Adrenal gland (tissue), 12 donors: Measurements from ENCODE around the gene CMTR1. TPM values are rescaled to one million over a fixed set of nuclear protein-coding genes. Genes with fewer than 3 reads are reported as not detected.
A peak's percentile ranks its signal among the peaks of the same experiment; 100 is the strongest.

Source experiments
- DNase-seq, 7 donors: peaks; one replicate each; pipeline ENCODE4 v3.0.0-alpha.2; 2019 to 2020
- H3K27ac ChIP-seq, 5 donors: fragments of 200-600 bp; sonication (generic) in 4 of 5; 1 replicate in 3 of 5; 2 replicates in 2 of 5; pipeline versions ENCODE4 v1.5.1 to v1.8.0; 2016 to 2020; ENCODE audit warnings: mild to moderate bottlenecking in 1 of 5
- H3K27me3 ChIP-seq: fragments of 200-600 bp; 2 replicates; pipeline ENCODE4 v1.8.0; 2021
- H3K36me3 ChIP-seq, 2 donors: fragments of 200-600 bp; replicated peaks in 1 of 2; 1 replicate in 1 of 2; 2 replicates in 1 of 2; pipeline versions ENCODE4 v1.5.1 to v1.8.0; 2018 to 2022
- H3K4me1 ChIP-seq, 2 donors: fragments of 200-600 bp; replicated peaks in 1 of 2; 1 replicate in 1 of 2; 2 replicates in 1 of 2; pipeline versions ENCODE4 v1.5.1 to v1.8.0; 2018 to 2021
- H3K4me3 ChIP-seq, 4 donors: fragments of 200-600 bp; sonication (generic) in 3 of 4; one replicate each; pipeline ENCODE4 v1.5.1; 2016 to 2018
- H3K9me3 ChIP-seq, 3 donors: fragments of 200-600 bp; sonication (generic) in 1 of 3; replicated peaks in 1 of 3; 1 replicate in 2 of 3; 2 replicates in 1 of 3; pipeline versions ENCODE4 v1.5.1 to v1.8.0; 2016 to 2021
- CTCF ChIP-seq, 6 experiments: fragments of 450-650 bp in 4 of 6; fragments of 200-600 bp in 2 of 6; sonication (generic) in 1 of 6; IDR thresholded peaks; 1 replicate in 5 of 6; 2 replicates in 1 of 6; pipeline versions ENCODE4 v1.5.1 to v1.8.0; 2016 to 2021; ENCODE audit warnings: antibody characterized with exemption in 6 of 6, mild to moderate bottlenecking in 2 of 6, moderate library complexity in 1 of 6
- POLR2A ChIP-seq, 2 donors: fragments of 450-650 bp; IDR thresholded peaks; one replicate each; pipeline ENCODE4 v1.6.1; 2017; ENCODE audit warnings: antibody characterized with exemption in 2 of 2, mild to moderate bottlenecking in 2 of 2, moderate library complexity in 1 of 2
- WGBS, 4 donors: extraction: QIAGEN DNeasy Blood & Tissue Kit in 2 of 4; methylation state at CpG; one replicate each; pipeline versions ENCODE4 v1.1.5 to v1.1.7; 2013 to 2017; 5-methylcytosine and 5-hydroxymethylcytosine counted together
- intact Hi-C, 2 donors: fragments of 100-400 bp; cut with DNase I; formaldehyde crosslinking; loops; one replicate each; pipeline versions ENCODE4 v1.14.1 to v1.15.0; 2022 to 2023
- polyA plus RNA-seq, 3 donors: library from polyadenylated mRNA; stranded (reverse); fragments of 200-250 nt in 2 of 3; fragments of 350-450 nt in 1 of 3; fragmentation: Illumina TruSeq in 1 of 3; extraction: RNeasy Lipid Tissue Mini Kit (QIAGEN cat#74804) in 1 of 3; gene quantifications; one replicate each; pipeline ENCODE4 v1.2.3, GENCODE V29; 2013 to 2014
- total RNA-seq, 9 donors: library from RNA; depleted of rRNA in 4 of 9; stranded (reverse); fragments of >200 nt in 4 of 9; fragments of 120-200 nt in 1 of 9; fragmentation: NEBNext Ultra II Directional in 1 of 9; extraction: Animal tissue kit (Norgen Biotek cat#: 25700) in 1 of 9; gene quantifications; one replicate each; pipeline versions ENCODE4 v1.1.0 to v1.2.4, GENCODE V29; 2013 to 2023
- donor health status: healthy with polysubstance abuse.
- donor health status: Bipolar disorder and iron deficiency.
- donor health status: DM: yes; HTN: yes; CAD: no.
- donor health status: DM: no; HTN: no; CAD: no.
- donor health status: DM: no; HTN: no; CAD: no.
- donor health status: DM: yes; HTN: yes; CAD: no.

Gene CMTR1
- total and polyA plus RNA-seq, 12 donors = 21.0 to 48.1 (median 31.9) TPM

GRCh38 chr6:37516076-37516919, 83.3 kb downstream of the CMTR1 start:
- H3K27me3 ChIP-seq = no peaks in the 10 kb centered on the region
- H3K27ac ChIP-seq = peak overlapping the region in 3 of 5 donors; percentile 9 to 42 (median 11)
- H3K36me3 ChIP-seq = no peaks in the 10 kb centered on the region
- peaks cover 0 to 9% of the 10 kb centered on the region in 2 donors for H3K4me1 ChIP-seq
- peak; percentile 60 to 86 (median 70) for DNase-seq
- H3K4me3 ChIP-seq = no peak overlapping the region
- no peaks in the 10 kb centered on the region for H3K9me3 ChIP-seq
- intact Hi-C loops = no loop called here
- TF ChIP-seq CTCF (IDR thresholded peaks at IDR 0.05) = no peak
- TF ChIP-seq POLR2A (IDR thresholded peaks at IDR 0.05) = no peak
- WGBS, 4 donors = 22 to 42% (median 30%) methylated on average over 9 to 18 of the region's 18 CpGs

GRCh38 chr6:37516920-37517405, 83.9 kb downstream of the CMTR1 start:
- H3K36me3 ChIP-seq = no peaks in the 10 kb centered on the region

DNA sequence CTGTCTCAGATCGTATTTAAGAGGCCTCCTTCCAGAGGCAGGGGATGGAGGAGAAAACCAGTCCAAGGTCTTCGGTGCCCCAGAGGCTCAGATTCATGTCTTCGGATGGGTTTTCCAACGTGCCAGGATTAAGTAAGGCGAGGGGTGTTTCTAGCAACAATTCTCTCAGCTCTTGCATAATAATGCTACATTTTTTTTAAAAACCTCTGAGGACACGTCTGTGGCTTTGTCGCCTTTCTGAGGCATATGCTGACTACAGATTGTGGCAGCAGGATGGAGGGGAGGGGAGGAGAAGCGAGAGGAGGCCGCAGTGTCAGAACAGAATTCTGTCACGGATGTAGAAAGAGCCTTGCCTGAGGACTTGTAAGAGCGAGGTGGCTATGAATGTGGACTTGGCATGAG, 84.4 kb downstream of the CMTR1 start:
- Histone ChIP-seq H3K4me3 (no peak overlapping the region), H3K36me3 (no peaks in the 10 kb centered on the region), H3K27me3 (no peaks in the 10 kb centered on the region), H3K27ac (no peak overlapping the region), H3K4me1 (peaks cover 0 to 9% of the 10 kb centered on the region in 2 donors), H3K9me3 (no peaks in the 10 kb centered on the region)
- WGBS, 4 donors = 66 to 77% (median 70%) methylated on average over 11 of the region's 11 CpGs
- DNase-seq = no peak
- intact Hi-C loops = no loop called here
- TF ChIP-seq POLR2A (IDR thresholded peaks at IDR 0.05) (no peak), CTCF (IDR thresholded peaks at IDR 0.05) (no peak)

More at GRCh38 chr6:37516920-37517405, 83.9 kb downstream of the CMTR1 start:
- H3K4me3 ChIP-seq = no peak overlapping the region
- DNase-seq = no peak
- 50 to 75% (median 72%) methylated on average over 4 to 16 of the region's 16 CpGs for WGBS, 4 donors
- no peak for TF ChIP-seq CTCF (IDR thresholded peaks at IDR 0.05)
- no peak for TF ChIP-seq POLR2A (IDR thresholded peaks at IDR 0.05)
- no peaks in the 10 kb centered on the region for H3K9me3 ChIP-seq
- no peaks in the 10 kb centered on the region for H3K27me3 ChIP-seq
- H3K4me1 ChIP-seq = peaks cover 0 to 9% of the 10 kb centered on the region in 2 donors
- intact Hi-C loops = no loop called here
- H3K27ac ChIP-seq = peak overlapping the region in 1 of 5 donors; percentile 11

DNA sequence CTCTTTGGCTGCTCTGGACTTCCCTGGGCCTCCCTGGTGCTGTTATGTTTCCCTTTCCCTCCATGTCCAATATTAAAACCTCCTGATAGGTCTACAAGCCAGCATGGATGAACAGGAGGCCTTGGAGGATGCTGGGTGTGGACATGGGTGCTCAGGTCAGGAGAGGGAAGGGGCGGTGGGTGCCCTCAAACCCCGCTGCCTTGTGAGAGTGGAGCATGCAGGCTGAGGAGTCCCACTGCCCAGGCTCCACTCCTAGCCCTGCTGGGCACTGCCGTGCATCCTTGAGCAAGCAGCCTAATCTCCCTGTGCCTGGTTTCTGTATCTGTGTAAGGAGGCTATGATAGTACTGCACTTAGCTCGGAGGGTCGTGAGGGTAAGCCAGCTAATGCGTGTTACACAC, 85.1 kb downstream of the CMTR1 start:
- no peaks in the 10 kb centered on the region for H3K9me3 ChIP-seq
- H3K27ac ChIP-seq = no peak overlapping the region
- no peak for DNase-seq
- 83 to 95% (median 88%) methylated on average over 4 to 6 of the region's 6 CpGs for WGBS, 4 donors
- peaks cover 0 to 9% of the 10 kb centered on the region in 2 donors for H3K4me1 ChIP-seq
- no peaks in the 10 kb centered on the region for H3K27me3 ChIP-seq
- intact Hi-C loops = no loop called here
- no peak overlapping the region for H3K4me3 ChIP-seq
- H3K36me3 ChIP-seq = no peaks in the 10 kb centered on the region
- no peak for TF ChIP-seq CTCF (IDR thresholded peaks at IDR 0.05)
- no peak for TF ChIP-seq POLR2A (IDR thresholded peaks at IDR 0.05)
